AG04450 (cell line): ENCODE measurements around the gene TNIK. TPM values are rescaled to one million over a fixed set of nuclear protein-coding genes. Genes with fewer than 3 reads are reported as not detected.
"Not testable (repeated sequence)": the region's sequence is repeated elsewhere in the genome, so short reads cannot be mapped to it uniquely, and the experiment has no call there.

ENCODE experiments used
- CTCF ChIA-PET: fragments of 300-600, 350-600 bp; formaldehyde crosslinking; extraction: SDS; loops from one replicate; lab custom pipeline; 2022; ENCODE audit warnings: antibody characterized with exemption, inconsistent platforms; lab: Charles Lee
- POLR2A ChIA-PET: fragments of 350-600 bp; formaldehyde crosslinking; extraction: SDS; loops from one replicate; lab custom pipeline; 2021; ENCODE audit warnings: antibody characterized with exemption, inconsistent platforms; lab: Yijun Ruan, JAX
- DNase-seq: peaks from one replicate; pipeline ENCODE4 v3.0.0-alpha.2; 2011; ENCODE audit warnings: low read depth, low spot score
- H3K27ac ChIP-seq: one replicate; pipeline ENCODE4 v1.5.1; 2012; ENCODE audit warnings: low read depth, low read length, control low read depth
- H3K27me3 ChIP-seq: one replicate; pipeline ENCODE4 v1.6.0; 2012; ENCODE audit warnings: low read length; ENCODE audit not compliant: control insufficient read depth, insufficient read depth
- H3K4me3 ChIP-seq: 2 replicates; pipeline ENCODE4 v1.5.1; 2011; ENCODE audit warnings: mild to moderate bottlenecking, low read depth, low read length, control low read depth
- H3K9me3 ChIP-seq: 2 replicates; pipeline ENCODE4 v1.5.1; 2012; ENCODE audit warnings: low read length; ENCODE audit not compliant: control insufficient read depth, insufficient read depth
- polyA plus RNA-seq: library from polyadenylated mRNA; depleted of rRNA; stranded (reverse); fragments of >200 nt; gene quantifications from 2 replicates; pipeline ENCODE4 v1.2.3, GENCODE V29; 2011
- TF ChIP-seq, protein P1 (sequence below): IDR thresholded peaks from 2 replicates; pipeline ENCODE4 v1.5.1; 2011; ENCODE audit warnings: low read depth, low read length, control low read depth, inconsistent platforms

Gene TNIK
- polyA plus RNA-seq, 1 experiment: 9.0 TPM

DNA sequence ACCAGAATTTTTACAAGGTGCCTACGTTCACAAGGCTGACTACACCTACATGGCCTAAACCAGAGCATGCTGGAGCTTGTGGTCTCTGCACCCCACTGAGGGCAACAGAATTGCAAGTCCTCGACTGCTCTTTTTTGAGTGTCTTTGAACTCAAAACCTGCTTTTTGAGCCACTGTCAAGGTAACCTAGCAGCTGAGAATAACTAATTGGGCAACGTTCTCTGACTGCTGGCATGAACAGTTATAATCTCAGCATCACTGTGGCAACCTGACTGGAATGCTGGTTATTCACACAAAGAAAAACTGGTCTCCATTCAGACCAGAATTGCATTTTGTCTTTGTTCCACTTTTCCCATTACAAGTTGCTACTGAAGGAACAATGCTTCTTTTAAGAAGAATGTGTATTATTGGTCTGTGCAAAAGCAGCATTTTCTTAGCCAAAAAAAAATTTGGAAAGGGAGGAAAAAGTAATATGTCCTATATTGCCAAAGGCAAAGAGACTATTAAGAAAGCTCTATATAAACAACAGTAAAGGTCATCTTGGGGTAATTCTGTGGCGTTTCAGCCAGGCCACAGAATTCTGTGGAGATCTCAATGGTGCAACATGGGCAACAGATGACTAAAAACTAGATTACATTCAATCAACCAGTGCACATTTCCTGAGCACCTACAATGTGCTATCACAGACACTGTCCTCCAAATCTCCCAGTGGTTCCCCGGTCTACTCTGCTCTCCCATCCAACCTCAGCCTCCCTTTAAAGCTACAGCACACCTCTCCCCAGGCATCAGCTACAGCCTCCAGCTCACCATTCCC is 76.8 kb downstream of the TNIK start:
- Histone ChIP-seq H3K27ac (no peak overlapping the region), H3K4me3 (no peak overlapping the region), H3K9me3 (no peaks in the 10 kb centered on the region), H3K27me3 (no peaks in the 10 kb centered on the region)
- POLR2A ChIA-PET: interaction anchor here (1.0 kb wide), 1 partner anchor 10 kb away, joined by 3 read pairs; no protein-coding TSS in a partner anchor
- CTCF ChIA-PET: no interaction called here
- no peak for DNase-seq
- TF ChIP-seq, protein P1, sequence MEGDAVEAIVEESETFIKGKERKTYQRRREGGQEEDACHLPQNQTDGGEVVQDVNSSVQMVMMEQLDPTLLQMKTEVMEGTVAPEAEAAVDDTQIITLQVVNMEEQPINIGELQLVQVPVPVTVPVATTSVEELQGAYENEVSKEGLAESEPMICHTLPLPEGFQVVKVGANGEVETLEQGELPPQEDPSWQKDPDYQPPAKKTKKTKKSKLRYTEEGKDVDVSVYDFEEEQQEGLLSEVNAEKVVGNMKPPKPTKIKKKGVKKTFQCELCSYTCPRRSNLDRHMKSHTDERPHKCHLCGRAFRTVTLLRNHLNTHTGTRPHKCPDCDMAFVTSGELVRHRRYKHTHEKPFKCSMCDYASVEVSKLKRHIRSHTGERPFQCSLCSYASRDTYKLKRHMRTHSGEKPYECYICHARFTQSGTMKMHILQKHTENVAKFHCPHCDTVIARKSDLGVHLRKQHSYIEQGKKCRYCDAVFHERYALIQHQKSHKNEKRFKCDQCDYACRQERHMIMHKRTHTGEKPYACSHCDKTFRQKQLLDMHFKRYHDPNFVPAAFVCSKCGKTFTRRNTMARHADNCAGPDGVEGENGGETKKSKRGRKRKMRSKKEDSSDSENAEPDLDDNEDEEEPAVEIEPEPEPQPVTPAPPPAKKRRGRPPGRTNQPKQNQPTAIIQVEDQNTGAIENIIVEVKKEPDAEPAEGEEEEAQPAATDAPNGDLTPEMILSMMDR: no peak

DNA sequence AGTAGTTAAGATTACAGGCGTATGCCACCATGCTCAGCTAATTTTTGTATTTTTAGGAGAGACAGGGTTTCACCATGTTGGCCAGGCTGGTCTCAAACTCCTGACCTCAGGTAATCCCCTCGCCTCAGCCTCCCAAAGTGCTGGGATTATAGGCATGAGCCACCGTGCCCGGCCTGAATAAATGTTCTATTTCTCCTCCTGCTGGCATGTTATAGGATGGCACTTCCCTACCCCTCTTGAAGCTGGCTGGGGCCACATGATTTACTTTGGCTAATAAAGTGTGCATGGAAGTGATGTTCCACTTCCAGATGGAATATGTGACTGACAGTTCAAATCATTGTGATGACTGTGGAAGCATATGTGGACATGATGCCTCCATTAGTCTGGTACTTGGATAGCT is 77.9 kb downstream of the TNIK start:
- POLR2A ChIA-PET, H3K27me3 ChIP-seq, DNase-seq, H3K9me3 ChIP-seq, H3K27ac ChIP-seq, CTCF ChIA-PET, H3K4me3 ChIP-seq: not testable (repeated sequence)

DNA sequence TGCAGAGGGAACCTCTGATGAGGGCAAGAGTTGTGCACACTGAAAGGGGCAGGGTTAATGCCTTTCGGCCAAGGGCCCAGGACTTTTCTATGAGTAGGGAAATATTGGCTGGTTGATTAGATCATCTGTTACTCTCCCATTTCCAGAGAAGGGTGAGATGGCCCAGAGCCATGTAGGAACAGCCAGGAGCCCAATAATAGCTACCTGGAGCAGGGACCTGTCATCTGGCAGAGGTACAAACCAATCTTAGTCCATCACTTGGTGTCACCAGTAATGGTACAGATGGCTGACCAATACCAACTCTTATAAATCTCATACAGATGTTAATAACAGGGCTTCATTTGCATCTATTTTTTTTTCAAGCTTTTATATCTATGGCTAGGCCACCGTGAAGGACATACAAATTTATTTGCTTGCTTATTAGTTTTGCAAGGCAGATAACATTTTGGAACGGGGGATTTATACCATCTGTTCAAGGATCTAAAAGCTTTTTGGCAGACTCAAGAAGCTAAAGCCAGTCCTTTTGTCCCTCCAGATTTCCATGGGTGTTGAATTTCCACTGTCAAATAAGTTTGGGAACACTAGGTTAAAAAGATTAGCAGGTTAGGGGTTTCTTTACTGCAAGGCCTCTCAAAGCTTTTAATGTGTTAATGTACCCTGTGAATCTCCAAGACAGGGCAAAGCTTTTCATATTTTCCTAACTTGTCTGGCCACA is 79.3 kb downstream of the TNIK start:
- no peak overlapping the region for H3K27ac ChIP-seq
- H3K27me3 ChIP-seq: no peaks in the 10 kb centered on the region
- DNase-seq: no peak
- no peaks in the 10 kb centered on the region for H3K9me3 ChIP-seq
- H3K4me3 ChIP-seq: no peak overlapping the region
- TF ChIP-seq, protein P1: no peak
- ChIA-PET CTCF (interaction anchor here (0.5 to 0.8 kb wide), 3 partner anchors 9 to 92 kb away, joined by 3 read pairs; no protein-coding TSS in a partner anchor), POLR2A (no interaction called here)

DNA sequence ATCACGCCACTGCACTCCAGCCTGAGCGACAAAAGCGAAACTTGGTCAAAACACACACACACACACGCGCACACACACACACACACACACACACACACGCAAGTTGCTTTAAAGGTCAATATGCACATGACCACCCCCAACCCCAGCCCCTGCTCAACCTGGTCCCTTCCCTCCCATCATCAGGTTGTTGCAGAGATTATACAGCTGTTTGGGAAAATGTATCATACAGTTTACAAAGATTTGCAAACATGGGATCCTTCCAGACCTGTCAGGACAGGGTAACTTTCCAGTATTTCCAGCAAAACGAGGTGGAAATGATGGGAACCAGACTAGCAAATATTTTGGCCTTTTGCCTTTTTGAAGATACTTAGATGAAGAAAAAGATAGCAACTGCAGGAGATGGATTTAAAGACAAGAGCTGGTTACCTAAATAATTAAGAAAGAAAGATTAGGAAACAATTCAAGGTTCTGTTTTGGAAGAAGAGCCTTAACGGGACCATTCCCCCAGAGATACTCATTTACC is 80.2 kb downstream of the TNIK start:
- TF ChIP-seq, protein P1: no peak
- Histone ChIP-seq H3K4me3 (no peak overlapping the region), H3K27ac (no peak overlapping the region), H3K9me3 (no peaks in the 10 kb centered on the region), H3K27me3 (no peaks in the 10 kb centered on the region)
- ChIA-PET CTCF (no interaction called here), POLR2A (no interaction called here)
- no peak for DNase-seq

DNA sequence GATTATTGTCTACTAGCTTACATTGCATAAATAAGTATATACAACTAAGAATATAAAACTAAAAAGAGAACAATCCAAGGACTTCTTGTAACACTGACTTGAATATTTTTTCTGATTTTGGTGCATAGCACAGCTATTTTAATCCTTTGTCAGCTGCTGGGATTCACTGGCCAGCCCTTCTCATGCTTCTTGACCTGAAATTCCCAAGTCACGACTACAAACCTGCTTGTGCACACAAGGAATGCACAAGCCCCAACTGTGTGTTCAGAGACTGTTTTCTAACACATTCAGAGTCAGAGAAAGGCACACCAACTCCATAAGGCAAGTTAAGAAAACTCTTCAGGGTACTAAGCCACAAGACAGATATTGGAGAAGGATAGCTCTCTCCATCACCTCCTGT is 80.9 kb downstream of the TNIK start:
- no peak for DNase-seq
- ChIA-PET CTCF (no interaction called here), POLR2A (no interaction called here)
- Histone ChIP-seq H3K4me3 (no peak overlapping the region), H3K27ac (no peak overlapping the region), H3K9me3 (no peaks in the 10 kb centered on the region), H3K27me3 (no peaks in the 10 kb centered on the region)
- TF ChIP-seq, protein P1: no peak
